ENCODE measurements around the gene ST8SIA5. TPM values are rescaled to one million over a fixed set of nuclear protein-coding genes. Genes with fewer than 3 reads are reported as not detected.

The ST8SIA5 gene
- total RNA-seq, 1 donor = under 0.01 TPM

GRCh38 chr18:46696702-46697101 lies 60.2 kb downstream of the ST8SIA5 start:
- H3K36me3 ChIP-seq (ENCODE audit: insufficient read depth, low read length) = no peaks in the 10 kb centered on the region
- no peaks in the 10 kb centered on the region for H3K9me3 ChIP-seq (ENCODE audit: low read depth, low read length)
- H3K27me3 ChIP-seq (ENCODE audit: insufficient read depth, low read length) = no peaks in the 10 kb centered on the region
- no peak overlapping the region for H3K4me3 ChIP-seq (ENCODE audit: insufficient read depth, low read length)
- no peaks in the 10 kb centered on the region for H3K4me1 ChIP-seq (ENCODE audit: insufficient read depth, low read length)
- H3K4me2 ChIP-seq (ENCODE audit: insufficient read depth, low read length) = no peak overlapping the region
- DNase-seq (ENCODE audit: insufficient read length, low spot score, missing footprints) = no peak
- H3K27ac ChIP-seq (ENCODE audit: low read depth, low read length) = no peak overlapping the region
- no peaks in the 10 kb centered on the region for H4K20me1 ChIP-seq (ENCODE audit: insufficient read depth, low read length)
- no peak for TF ChIP-seq CTCF (IDR thresholded peaks at IDR 0.05; ENCODE audit: extremely low read depth, low read depth, low read length)
- H2AFZ ChIP-seq (ENCODE audit: low read length) = no peak overlapping the region
- H3K79me2 ChIP-seq (ENCODE audit: insufficient read depth, low read length) = no peaks in the 10 kb centered on the region

GRCh38 chr18:46696268-46696667 lies 60.6 kb downstream of the ST8SIA5 start:
- H3K4me1 ChIP-seq (ENCODE audit: insufficient read depth, low read length) = no peaks in the 10 kb centered on the region
- H3K27me3 ChIP-seq (ENCODE audit: insufficient read depth, low read length) = no peaks in the 10 kb centered on the region
- H4K20me1 ChIP-seq (ENCODE audit: insufficient read depth, low read length) = no peaks in the 10 kb centered on the region
- H3K79me2 ChIP-seq (ENCODE audit: insufficient read depth, low read length) = no peaks in the 10 kb centered on the region
- no peak overlapping the region for H3K4me2 ChIP-seq (ENCODE audit: insufficient read depth, low read length)
- no peak for TF ChIP-seq CTCF (IDR thresholded peaks at IDR 0.05; ENCODE audit: extremely low read depth, low read depth, low read length)
- H3K9me3 ChIP-seq (ENCODE audit: low read depth, low read length) = no peaks in the 10 kb centered on the region
- no peak for DNase-seq (ENCODE audit: insufficient read length, low spot score, missing footprints)
- H2AFZ ChIP-seq (ENCODE audit: low read length) = no peak overlapping the region
- H3K4me3 ChIP-seq (ENCODE audit: insufficient read depth, low read length) = no peak overlapping the region
- H3K36me3 ChIP-seq (ENCODE audit: insufficient read depth, low read length) = no peaks in the 10 kb centered on the region
- no peak overlapping the region for H3K27ac ChIP-seq (ENCODE audit: low read depth, low read length)

DNA sequence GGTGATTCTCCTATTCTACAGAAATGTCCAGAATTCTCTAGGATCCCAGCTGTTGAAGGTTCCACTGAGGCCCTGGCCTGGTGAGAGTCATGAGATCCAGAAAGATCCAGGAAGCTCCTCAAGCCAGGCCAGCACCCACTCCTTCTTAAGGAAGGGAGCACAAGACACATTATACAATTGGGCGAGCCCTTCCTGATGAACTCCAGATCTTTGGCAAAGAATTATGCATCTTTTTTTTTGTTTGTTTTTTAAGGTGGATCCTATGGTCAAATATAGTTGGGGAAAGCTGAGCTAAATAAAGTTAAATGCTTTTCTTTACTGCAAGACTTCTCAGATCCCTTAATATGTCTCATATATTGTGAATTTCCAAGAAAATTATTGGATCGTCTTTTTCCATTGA lies 62.9 kb downstream of the ST8SIA5 start:
- H3K9me3 ChIP-seq (ENCODE audit: low read depth, low read length) = no peaks in the 10 kb centered on the region
- H3K27ac ChIP-seq (ENCODE audit: low read depth, low read length) = no peak overlapping the region
- no peak overlapping the region for H2AFZ ChIP-seq (ENCODE audit: low read length)
- H3K4me3 ChIP-seq (ENCODE audit: insufficient read depth, low read length) = no peak overlapping the region
- no peaks in the 10 kb centered on the region for H3K36me3 ChIP-seq (ENCODE audit: insufficient read depth, low read length)
- no peak for TF ChIP-seq CTCF (IDR thresholded peaks at IDR 0.05; ENCODE audit: extremely low read depth, low read depth, low read length)
- no peak for DNase-seq (ENCODE audit: insufficient read length, low spot score, missing footprints)
- H3K27me3 ChIP-seq (ENCODE audit: insufficient read depth, low read length) = no peaks in the 10 kb centered on the region
- H3K79me2 ChIP-seq (ENCODE audit: insufficient read depth, low read length) = no peaks in the 10 kb centered on the region
- H3K4me2 ChIP-seq (ENCODE audit: insufficient read depth, low read length) = no peak overlapping the region
- H4K20me1 ChIP-seq (ENCODE audit: insufficient read depth, low read length) = no peaks in the 10 kb centered on the region
- no peaks in the 10 kb centered on the region for H3K4me1 ChIP-seq (ENCODE audit: insufficient read depth, low read length)

DNA sequence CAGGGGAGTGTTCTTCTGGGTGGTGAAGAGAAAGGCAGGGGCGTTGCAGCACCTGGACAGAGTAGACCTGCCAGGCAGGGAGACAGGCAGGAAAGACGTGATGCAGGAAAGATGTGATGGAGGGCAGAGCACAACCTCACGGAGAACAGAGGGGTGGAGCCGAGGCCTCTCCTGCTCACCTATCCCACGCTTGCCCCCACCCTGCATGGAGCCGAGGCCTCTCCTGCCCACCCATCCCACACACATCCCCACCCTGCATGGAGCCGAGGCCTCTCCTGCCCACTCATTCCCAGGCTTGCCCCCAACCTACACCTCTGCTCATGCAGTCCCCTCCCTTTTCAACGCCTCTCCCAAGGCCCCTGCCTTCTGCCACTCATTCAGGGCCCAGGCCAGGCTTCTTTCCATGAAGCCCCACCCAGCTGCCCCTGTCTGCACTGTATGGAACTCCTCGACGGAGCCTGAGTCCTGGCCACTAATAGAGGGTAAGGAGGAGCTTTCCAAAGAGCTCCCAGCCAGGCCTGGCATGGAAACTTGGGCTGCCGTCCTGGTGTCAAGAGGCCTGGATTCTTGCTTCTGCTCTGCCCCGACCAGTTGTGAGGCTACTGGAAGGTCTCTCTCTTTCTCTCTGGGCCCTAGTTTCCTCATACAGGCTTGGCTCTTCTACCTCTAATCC lies 67.9 kb downstream of the ST8SIA5 start:
- H3K4me3 ChIP-seq (ENCODE audit: insufficient read depth, low read length) = no peak overlapping the region
- H3K27me3 ChIP-seq (ENCODE audit: insufficient read depth, low read length) = no peaks in the 10 kb centered on the region
- H4K20me1 ChIP-seq (ENCODE audit: insufficient read depth, low read length) = no peaks in the 10 kb centered on the region
- TF ChIP-seq CTCF (IDR thresholded peaks at IDR 0.05; ENCODE audit: extremely low read depth, low read depth, low read length) = no peak
- no peaks in the 10 kb centered on the region for H3K4me1 ChIP-seq (ENCODE audit: insufficient read depth, low read length)
- H3K9me3 ChIP-seq (ENCODE audit: low read depth, low read length) = no peaks in the 10 kb centered on the region
- DNase-seq (ENCODE audit: insufficient read length, low spot score, missing footprints) = peak; percentile 54
- no peak overlapping the region for H3K4me2 ChIP-seq (ENCODE audit: insufficient read depth, low read length)
- no peak overlapping the region for H2AFZ ChIP-seq (ENCODE audit: low read length)
- no peaks in the 10 kb centered on the region for H3K79me2 ChIP-seq (ENCODE audit: insufficient read depth, low read length)
- H3K27ac ChIP-seq (ENCODE audit: low read depth, low read length) = no peak overlapping the region
- H3K36me3 ChIP-seq (ENCODE audit: insufficient read depth, low read length) = no peaks in the 10 kb centered on the region
